Smooth muscle cell (in vitro differentiated cells): ENCODE results near the gene CCDC170. TPM values are rescaled to one million over a fixed set of nuclear protein-coding genes. Genes with fewer than 3 reads are reported as not detected.

Experiments
- DNase-seq: peaks from one replicate; lab custom pipeline; 2025; ENCODE audit not compliant: unreplicated experiment; lab: John Stamatoyannopoulos, UW
- H2AFZ ChIP-seq: fragments of 200-600 bp; sonication (generic); 2 replicates; pipeline ENCODE4 v1.6.0; 2016; ENCODE audit warnings: antibody characterized with exemption, low read depth, mild to moderate bottlenecking
- H3F3A ChIP-seq: fragments of 200-600 bp; sonication (generic); 2 replicates; pipeline ENCODE4 v1.6.0; 2017; ENCODE audit warnings: antibody characterized with exemption, low read depth
- H3K27ac ChIP-seq: fragments of 200-600 bp; sonication (generic); 2 replicates; pipeline ENCODE4 v1.5.1; 2016; ENCODE audit warnings: low read depth, mild to moderate bottlenecking
- H3K27me3 ChIP-seq: fragments of 200-600 bp; sonication (generic); 2 replicates; pipeline ENCODE4 v1.6.1; 2016; ENCODE audit warnings: low read depth, mild to moderate bottlenecking
- H3K36me3 ChIP-seq: fragments of 200-600 bp; sonication (generic); 2 replicates; pipeline ENCODE4 v1.5.1; 2016; ENCODE audit warnings: low read depth
- H3K4me1 ChIP-seq: fragments of 200-600 bp; sonication (generic); 2 replicates; pipeline ENCODE4 v1.5.1; 2016; ENCODE audit warnings: low read depth
- H3K4me2 ChIP-seq: fragments of 200-600 bp; sonication (generic); 2 replicates; pipeline ENCODE4 v1.6.0; 2016; ENCODE audit warnings: mild to moderate bottlenecking
- H3K4me3 ChIP-seq: fragments of 200-600 bp; sonication (generic); 2 replicates; pipeline ENCODE4 v1.5.1; 2016; ENCODE audit warnings: mild to moderate bottlenecking
- H3K79me2 ChIP-seq: fragments of 200-600 bp; sonication (generic); 2 replicates; pipeline ENCODE4 v1.6.0; 2016; ENCODE audit warnings: low read depth, mild to moderate bottlenecking
- H3K9ac ChIP-seq: fragments of 200-600 bp; sonication (generic); 2 replicates; pipeline ENCODE4 v1.6.0; 2016; ENCODE audit warnings: low read depth
- H3K9me3 ChIP-seq: fragments of 200-600 bp; sonication (generic); replicated peaks from 2 replicates; pipeline ENCODE4 v1.5.1; 2016; ENCODE audit warnings: low read depth
- H4K20me1 ChIP-seq: fragments of 200-600 bp; sonication (generic); 2 replicates; pipeline ENCODE4 v1.6.0; 2016; ENCODE audit warnings: low read depth
- WGBS: methylation state at CpG from one replicate; pipeline ENCODE4 v1.1.7; 2016; ENCODE audit warnings: low lambda C conversion rate; 5-methylcytosine and 5-hydroxymethylcytosine counted together
- polyA plus RNA-seq: library from polyadenylated mRNA; unstranded; fragments of >200 nt; fragmentation: Nextera tagmentation; extraction: Ambion mirVana; gene quantifications from 2 replicates; pipeline ENCODE4 v1.2.1, GENCODE V29; 2016
- total RNA-seq: library from RNA; depleted of rRNA; stranded (reverse); fragments of >200 nt; gene quantifications from 2 replicates; pipeline ENCODE4 v1.2.3, GENCODE V29; 2014
- TF ChIP-seq, protein P1 (sequence below): fragments of 200-600 bp; sonication (generic); IDR thresholded peaks from 2 replicates; pipeline ENCODE4 v1.5.1; 2017; ENCODE audit warnings: borderline replicate concordance, mild to moderate bottlenecking, antibody characterized with exemption; ENCODE audit not compliant: insufficient read depth, poor library complexity, severe bottlenecking

Gene CCDC170
- total and polyA plus RNA-seq, 2 experiments from 2014 or later, result 0.27 to 0.63 TPM

DNA sequence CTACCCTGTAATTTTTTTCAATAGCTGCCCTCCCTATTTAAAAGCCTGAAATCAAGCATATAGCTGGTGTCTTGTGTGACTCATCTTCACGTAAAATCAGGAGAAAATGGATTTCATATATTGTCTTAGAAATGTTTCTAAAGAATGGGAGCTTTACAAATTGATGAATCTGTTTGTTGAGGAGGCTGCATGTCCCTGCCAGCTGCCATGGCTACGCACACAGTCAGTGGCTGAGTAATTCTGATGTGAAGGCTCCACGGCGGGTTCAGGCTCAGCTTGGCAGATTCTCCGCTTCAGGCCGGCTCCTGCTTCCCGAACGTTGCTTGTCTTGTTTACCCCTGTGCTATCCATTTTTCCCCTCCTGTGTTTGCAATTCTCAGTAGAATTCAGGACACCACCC, 82.8 kb downstream of the CCDC170 start:
- H3K9ac ChIP-seq, result no peak overlapping the region
- DNase-seq, result no peak
- no peak overlapping the region for H2AFZ ChIP-seq
- H3K9me3 ChIP-seq, result no peaks in the 10 kb centered on the region
- H3K27ac ChIP-seq, result no peak overlapping the region
- no peaks in the 10 kb centered on the region for H3K79me2 ChIP-seq
- no peaks in the 10 kb centered on the region for H3K36me3 ChIP-seq
- no peaks in the 10 kb centered on the region for H3K27me3 ChIP-seq
- no peaks in the 10 kb centered on the region for H4K20me1 ChIP-seq
- 53% methylated on average over 8 of the region's 8 CpGs for WGBS
- no peak overlapping the region for H3K4me3 ChIP-seq
- H3K4me1 ChIP-seq, result no peaks in the 10 kb centered on the region
- H3K4me2 ChIP-seq, result no peak overlapping the region
- H3F3A ChIP-seq, result no peaks in the 10 kb centered on the region
- TF ChIP-seq, protein P1, sequence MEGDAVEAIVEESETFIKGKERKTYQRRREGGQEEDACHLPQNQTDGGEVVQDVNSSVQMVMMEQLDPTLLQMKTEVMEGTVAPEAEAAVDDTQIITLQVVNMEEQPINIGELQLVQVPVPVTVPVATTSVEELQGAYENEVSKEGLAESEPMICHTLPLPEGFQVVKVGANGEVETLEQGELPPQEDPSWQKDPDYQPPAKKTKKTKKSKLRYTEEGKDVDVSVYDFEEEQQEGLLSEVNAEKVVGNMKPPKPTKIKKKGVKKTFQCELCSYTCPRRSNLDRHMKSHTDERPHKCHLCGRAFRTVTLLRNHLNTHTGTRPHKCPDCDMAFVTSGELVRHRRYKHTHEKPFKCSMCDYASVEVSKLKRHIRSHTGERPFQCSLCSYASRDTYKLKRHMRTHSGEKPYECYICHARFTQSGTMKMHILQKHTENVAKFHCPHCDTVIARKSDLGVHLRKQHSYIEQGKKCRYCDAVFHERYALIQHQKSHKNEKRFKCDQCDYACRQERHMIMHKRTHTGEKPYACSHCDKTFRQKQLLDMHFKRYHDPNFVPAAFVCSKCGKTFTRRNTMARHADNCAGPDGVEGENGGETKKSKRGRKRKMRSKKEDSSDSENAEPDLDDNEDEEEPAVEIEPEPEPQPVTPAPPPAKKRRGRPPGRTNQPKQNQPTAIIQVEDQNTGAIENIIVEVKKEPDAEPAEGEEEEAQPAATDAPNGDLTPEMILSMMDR, result no peak

DNA sequence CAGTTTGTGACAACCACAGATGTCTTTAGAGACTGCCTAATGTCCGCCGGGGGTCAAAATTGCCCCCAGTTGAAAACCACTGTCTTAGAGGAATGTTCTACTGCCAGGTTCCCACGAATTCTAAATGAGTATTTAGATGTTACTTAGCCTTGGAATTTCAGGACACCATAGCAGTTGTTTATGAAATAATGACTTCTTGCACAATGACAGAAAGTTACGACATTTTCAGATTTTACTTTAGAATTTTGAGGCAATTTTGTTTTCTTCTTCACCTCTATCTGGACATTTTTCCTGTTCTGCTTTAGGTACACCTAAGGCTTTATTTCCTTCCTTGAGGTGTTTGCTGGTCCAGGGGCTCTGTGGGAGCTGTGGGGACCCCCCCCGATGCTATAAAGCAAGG, 83.4 kb downstream of the CCDC170 start:
- TF ChIP-seq, protein P1, result no peak
- Histone ChIP-seq H3K9me3 (no peaks in the 10 kb centered on the region), H4K20me1 (no peaks in the 10 kb centered on the region), H3F3A (no peaks in the 10 kb centered on the region), H3K4me1 (no peaks in the 10 kb centered on the region), H3K36me3 (no peaks in the 10 kb centered on the region), H3K79me2 (no peaks in the 10 kb centered on the region), H3K4me2 (no peak overlapping the region), H3K27ac (no peak overlapping the region), H3K4me3 (no peak overlapping the region), H3K27me3 (no peaks in the 10 kb centered on the region), H2AFZ (no peak overlapping the region), H3K9ac (no peak overlapping the region)
- DNase-seq, result no peak
- 88% methylated on average over 5 of the region's 5 CpGs for WGBS

DNA sequence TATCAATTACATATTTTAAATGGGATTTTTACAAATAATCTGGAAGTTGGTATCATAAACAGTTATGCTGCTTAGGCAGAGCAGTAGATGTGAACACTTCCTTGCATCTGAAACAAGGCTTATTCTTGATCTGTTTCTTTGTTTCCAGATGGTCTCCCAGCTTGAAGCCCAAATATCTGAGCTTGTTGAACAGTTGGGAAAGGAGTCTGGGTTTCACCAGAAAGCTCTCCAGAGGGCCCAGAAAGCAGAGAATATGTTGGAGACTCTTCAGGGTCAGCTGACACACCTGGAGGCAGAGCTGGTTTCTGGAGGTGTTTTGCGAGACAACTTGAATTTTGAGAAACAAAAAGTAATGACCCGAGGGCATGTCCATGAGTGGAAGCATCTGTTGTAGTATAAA, 91.9 kb downstream of the CCDC170 start:
- TF ChIP-seq, protein P1, result no peak
- Histone ChIP-seq H3F3A (no peaks in the 10 kb centered on the region), H3K9me3 (no peaks in the 10 kb centered on the region), H3K36me3 (no peaks in the 10 kb centered on the region), H3K4me3 (no peak overlapping the region), H3K79me2 (no peaks in the 10 kb centered on the region), H3K27ac (no peak overlapping the region), H3K27me3 (no peaks in the 10 kb centered on the region), H3K4me2 (no peak overlapping the region), H3K9ac (no peak overlapping the region), H3K4me1 (no peaks in the 10 kb centered on the region), H2AFZ (no peak overlapping the region), H4K20me1 (no peaks in the 10 kb centered on the region)
- no peak for DNase-seq
- 94% methylated on average over 2 of the region's 2 CpGs for WGBS

DNA sequence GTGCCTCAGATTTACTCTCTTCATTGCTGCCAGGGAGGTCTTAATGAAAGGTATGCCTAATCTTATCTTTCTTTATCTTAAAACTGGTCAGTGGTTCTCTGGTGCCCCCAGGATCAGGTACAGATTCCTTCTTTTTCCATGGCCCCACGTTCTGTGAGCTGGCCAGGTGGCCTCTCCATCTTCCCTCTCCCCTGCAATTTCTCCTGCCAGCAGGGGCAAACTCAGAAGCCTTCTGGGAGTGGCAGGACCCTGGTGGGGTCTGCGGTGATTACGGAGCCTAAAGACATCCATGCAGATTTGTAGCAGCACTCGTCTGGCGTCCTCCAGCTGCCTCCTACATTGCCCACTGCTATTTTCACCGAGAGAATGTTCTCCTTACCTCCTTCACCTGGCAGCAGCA, 95.8 kb downstream of the CCDC170 start:
- Histone ChIP-seq H3K27me3 (no peaks in the 10 kb centered on the region), H3K4me1 (no peaks in the 10 kb centered on the region), H3K4me3 (no peak overlapping the region), H3K9ac (no peak overlapping the region), H4K20me1 (no peaks in the 10 kb centered on the region), H3K9me3 (no peaks in the 10 kb centered on the region), H3K79me2 (no peaks in the 10 kb centered on the region), H3K4me2 (no peak overlapping the region), H2AFZ (no peak overlapping the region), H3K27ac (no peak overlapping the region), H3K36me3 (no peaks in the 10 kb centered on the region), H3F3A (no peaks in the 10 kb centered on the region)
- TF ChIP-seq, protein P1, result no peak
- no peak for DNase-seq
- WGBS, result 78% methylated on average over 6 of the region's 6 CpGs
